Measurements from ENCODE around the gene IL20RB.

The IL20RB gene

GRCh38 chr3:136957751-136958288 is at the start of gene IL20RB:
TSS of gene IL20RB (plus strand) at chr3:136957983. CDS start at chr3:136958114, 131 bp downstream.
- DNase-seq, result peak; percentile 87

DNA sequence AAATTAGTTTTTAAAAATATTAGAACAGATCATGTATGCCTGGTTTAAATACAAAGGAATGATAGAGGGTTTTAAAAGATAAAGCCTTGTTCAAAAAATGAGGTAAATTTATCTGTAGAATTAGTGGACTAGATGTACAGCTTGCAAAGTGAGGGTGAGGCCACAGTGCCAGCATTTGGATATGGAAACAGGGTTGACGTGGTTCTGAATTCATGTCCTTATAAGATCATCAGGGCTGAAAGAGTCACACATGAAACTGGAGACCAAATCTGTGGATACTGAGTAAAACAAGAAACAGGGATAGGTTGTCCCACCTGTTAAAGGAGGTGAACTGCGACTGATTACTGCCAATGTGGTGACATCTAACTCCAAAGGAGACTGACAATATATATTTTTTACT is 49.5 kb upstream of the IL20RB start:
- no peak for DNase-seq

DNA sequence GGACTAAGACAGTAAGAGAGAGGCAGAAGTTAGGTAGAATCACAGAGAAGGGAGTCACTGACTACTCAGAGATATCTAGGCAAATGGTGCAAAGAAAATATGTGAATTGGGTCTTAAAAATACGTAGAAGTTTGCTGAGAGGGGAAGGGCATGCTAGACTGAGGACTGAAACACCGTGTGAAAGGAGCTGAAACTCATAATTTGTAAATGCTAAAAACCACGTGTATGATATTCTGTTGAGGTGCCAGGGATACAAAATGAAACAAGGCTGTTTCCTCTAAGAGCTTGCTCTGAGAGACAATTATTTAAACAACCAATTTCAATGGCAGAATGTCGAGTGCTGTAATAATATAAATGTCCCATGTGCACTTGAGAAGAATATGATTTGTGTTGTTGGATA is 48.6 kb upstream of the IL20RB start:
- no peak for DNase-seq

DNA sequence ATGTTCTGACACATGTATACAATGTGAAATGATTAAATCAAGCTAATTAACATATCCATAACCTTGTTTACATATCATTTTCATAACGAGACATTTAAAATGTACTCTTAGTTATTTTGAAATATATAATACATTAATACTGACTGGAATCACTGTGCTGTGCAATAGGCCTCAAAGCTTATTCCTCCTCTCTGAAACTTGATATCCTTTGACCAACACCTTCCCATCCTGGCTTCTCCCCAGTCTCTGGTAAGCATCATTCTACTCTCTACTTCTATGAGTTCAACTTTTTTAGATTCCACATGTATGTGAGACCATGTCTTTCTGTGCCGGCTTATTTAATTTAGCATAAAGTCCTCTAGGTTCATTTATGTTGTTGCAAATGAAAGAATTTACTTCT is 47.1 kb upstream of the IL20RB start:
- no peak for DNase-seq

GRCh38 chr3:136913168-136913567 is 44.6 kb upstream of the IL20RB start:
- DNase-seq, result no peak

DNA sequence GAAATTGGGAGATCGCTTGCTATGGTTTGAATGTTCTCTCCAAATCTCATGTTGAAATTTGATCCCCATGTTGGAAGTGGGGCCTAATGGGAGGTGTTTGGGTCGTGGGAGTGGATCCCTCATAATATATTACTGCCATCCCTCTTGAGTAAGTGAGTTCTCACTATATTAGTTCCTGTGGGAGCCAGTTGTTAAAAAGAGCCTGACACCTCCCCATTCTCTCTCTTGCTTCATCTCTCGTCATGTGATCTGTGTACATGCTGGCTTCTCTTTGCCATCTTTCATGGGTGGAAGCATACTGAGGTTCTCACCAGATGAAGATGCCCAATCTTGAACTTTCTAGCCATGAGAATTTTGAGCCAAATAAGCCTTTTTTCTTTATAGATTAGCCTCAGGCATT is 43.0 kb upstream of the IL20RB start:
- no peak for DNase-seq

- no peak for DNase-seq
Measured at GRCh38 chr3:136916223-136916622, 41.6 kb upstream of the IL20RB start.

GRCh38 chr3:136919799-136920580 is 37.8 kb upstream of the IL20RB start:
- DNase-seq, result no peak

GRCh38 chr3:136920904-136921611 is 36.7 kb upstream of the IL20RB start:
- no peak for DNase-seq

DNA sequence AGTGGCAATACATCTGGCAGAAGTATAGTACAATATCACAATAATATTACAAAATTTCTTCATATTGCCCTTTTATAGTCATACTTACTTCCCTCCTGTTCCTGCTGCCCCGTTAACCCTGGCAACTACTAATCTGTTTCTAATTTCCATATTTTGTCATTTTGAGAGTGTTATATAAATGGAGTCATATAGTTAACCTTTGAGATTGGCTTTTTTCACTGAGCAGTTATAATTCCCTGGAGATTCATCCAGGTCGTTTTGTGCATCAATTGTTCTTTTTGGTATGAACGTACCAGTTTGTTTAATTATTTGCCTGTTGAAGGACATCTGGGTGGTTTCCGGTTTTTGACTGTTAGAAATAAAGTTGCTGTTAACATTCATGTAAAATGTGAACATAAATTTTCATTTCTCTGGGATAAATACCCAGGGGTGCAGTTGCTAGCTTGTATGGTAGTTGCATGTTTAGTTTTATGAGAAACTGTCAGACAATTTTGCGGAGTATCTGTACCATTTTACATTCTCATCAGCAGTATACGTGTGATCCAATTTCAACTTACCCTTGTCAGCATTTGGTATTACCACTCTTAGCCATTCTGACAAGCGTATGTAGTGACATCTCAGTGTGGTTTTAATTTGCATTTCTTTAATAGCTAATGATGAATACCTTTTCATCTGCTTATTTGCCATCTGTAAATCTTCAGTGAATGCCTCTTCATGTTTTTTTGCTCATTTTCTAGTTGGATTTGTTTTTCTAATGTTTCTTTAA is 32.2 kb upstream of the IL20RB start:
- no peak for DNase-seq

GRCh38 chr3:136928240-136928639 is 29.5 kb upstream of the IL20RB start:
- no peak for DNase-seq

GRCh38 chr3:136929977-136930670 is 27.7 kb upstream of the IL20RB start:
- DNase-seq, result peak; percentile 57

DNA sequence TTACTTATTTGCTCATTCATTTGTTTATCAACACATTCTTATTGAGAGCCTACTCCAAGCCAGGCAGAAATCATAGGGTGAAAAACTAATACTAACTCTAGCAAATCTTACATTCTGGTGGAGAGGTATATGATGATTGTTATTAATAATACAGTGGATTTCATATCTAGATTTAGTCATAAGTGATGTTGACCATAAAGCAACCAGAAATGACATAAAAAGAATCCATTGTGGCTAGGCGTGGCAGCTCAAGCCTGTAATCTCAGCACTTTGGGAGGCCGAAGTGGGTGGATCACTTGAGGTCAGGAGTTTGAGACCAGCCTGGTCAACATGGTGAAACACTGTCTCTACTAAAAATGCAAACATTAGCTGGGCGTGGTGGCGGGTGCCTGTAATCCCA is 26.2 kb upstream of the IL20RB start:
- no peak for DNase-seq

- DNase-seq, result no peak
Measured at GRCh38 chr3:136932523-136932922, 25.3 kb upstream of the IL20RB start.

GRCh38 chr3:136932978-136933772 is 24.6 kb upstream of the IL20RB start:
- no peak for DNase-seq

DNA sequence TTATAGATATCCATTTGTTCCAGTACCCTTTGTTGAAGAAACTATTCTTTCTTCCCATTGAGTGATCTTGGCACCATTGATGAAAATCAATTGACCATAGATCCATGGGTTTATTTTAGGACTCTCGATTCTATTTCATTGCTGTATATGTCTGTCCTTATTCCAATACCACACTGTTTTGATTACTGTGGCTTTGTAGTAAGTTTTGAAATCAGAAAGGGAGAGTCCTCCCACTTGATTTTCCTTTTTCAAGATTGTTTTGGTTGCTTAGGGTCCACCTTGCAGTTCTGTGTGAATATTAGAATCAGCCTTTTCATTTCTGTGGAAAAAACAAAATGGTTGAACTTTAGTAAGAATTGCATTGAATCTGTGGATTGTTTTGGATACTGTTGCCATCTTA is 20.6 kb upstream of the IL20RB start:
- no peak for DNase-seq

GRCh38 chr3:136937851-136938250 is 19.9 kb upstream of the IL20RB start:
- no peak for DNase-seq

GRCh38 chr3:136938334-136938733 is 19.4 kb upstream of the IL20RB start:
- peak; percentile 71 for DNase-seq

GRCh38 chr3:136939489-136939888 is 18.3 kb upstream of the IL20RB start:
- no peak for DNase-seq

DNA sequence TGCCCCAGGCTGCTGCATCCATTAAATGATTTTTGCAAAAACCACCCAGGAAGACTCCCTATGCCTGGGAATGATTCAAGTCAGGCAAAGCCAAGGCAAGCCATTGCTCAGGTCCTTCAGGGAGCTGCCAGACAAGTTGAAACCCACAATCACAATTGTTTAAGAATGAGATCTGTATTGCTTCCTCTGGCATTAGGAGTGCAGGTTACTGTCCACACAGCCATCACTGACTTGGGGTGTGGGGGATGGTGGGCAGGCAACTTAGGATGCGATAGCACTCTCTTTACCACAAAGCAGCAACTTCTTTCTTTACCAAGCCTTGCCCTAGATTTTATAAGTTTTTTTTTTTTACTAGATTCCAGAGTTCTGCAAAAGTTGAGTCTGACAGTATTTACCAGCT is 15.0 kb upstream of the IL20RB start:
- no peak for DNase-seq

DNA sequence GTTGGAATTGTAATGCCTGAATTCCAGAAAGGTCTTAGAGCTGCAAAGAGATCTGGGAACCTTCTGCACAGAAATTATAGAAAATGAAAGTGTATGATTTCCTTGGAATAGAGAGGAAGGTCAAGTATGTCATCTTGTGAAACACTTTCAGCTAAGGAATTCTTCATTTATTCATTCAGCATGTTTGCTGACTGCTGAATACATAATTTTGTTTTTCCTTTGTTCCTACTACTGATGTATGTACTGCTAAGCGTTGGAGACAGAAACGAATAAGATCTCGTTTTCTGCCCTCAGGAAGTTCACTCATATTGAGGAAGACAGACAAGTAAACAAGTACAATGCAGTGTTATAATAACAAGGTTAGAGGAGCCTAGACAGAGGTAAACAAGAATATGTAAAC is 14.3 kb upstream of the IL20RB start:
- no peak for DNase-seq

DNA sequence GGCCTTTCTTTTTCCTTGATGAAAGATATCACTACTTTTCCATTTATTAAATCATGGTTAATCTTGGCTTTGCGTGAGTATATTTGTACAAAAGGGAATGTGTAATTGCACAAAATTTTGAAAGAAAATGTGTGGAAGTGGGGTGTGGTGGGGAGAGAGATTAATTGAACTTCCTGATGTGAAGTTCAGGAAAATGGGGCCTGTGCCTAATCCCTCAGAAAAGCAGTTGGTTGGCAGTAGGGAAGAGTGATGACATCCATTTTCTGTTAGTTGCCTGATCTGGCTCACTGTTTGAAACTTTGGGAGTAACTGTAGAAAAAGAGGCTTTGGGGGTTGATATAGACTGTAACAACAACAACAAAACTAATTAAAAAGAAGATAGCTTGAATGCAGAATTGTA is 10.8 kb upstream of the IL20RB start:
- DNase-seq, result no peak

Data from HCEC 1CT (cell line).